Ascending aorta (tissue), 2 donors: ENCODE data around the gene ZNF20. TPM values are rescaled to one million over a fixed set of nuclear protein-coding genes. Genes with fewer than 3 reads are reported as not detected.

ENCODE experiments used
- DNase-seq, 2 donors: peaks; one replicate each; pipeline ENCODE4 v3.0.0-alpha.2; 2019; ENCODE audit warnings: low spot score in 2 of 2
- H3K27ac ChIP-seq, 2 donors: fragments of 200-600 bp; sonication (generic); one replicate each; pipeline ENCODE4 v1.5.1; 2016 to 2017; ENCODE audit warnings: mild to moderate bottlenecking in 1 of 2
- H3K27me3 ChIP-seq: fragments of 200-600 bp; sonication (generic); one replicate; pipeline ENCODE4 v1.5.1; 2017
- H3K36me3 ChIP-seq, 2 donors: fragments of 200-600 bp; sonication (generic); one replicate each; pipeline ENCODE4 v1.5.1; 2016
- H3K4me1 ChIP-seq, 2 donors: fragments of 200-600 bp; sonication (generic); one replicate each; pipeline ENCODE4 v1.5.1; 2016 to 2017; ENCODE audit warnings: mild to moderate bottlenecking in 1 of 2
- H3K4me3 ChIP-seq, 2 donors: fragments of 200-600 bp; sonication (generic); one replicate each; pipeline ENCODE4 v1.5.1; 2016 to 2017; ENCODE audit warnings: mild to moderate bottlenecking in 1 of 2
- H3K9me3 ChIP-seq, 2 donors: fragments of 200-600 bp; sonication (generic); one replicate each; pipeline ENCODE4 v1.5.1; 2016
- CTCF ChIP-seq, 3 experiments: fragments of 200-600 bp in 2 of 3; fragments of 450-650 bp in 1 of 3; sonication (generic) in 2 of 3; IDR thresholded peaks; one replicate each; pipeline ENCODE4 v1.5.1; 2016 to 2019; ENCODE audit warnings: antibody characterized with exemption in 3 of 3, mild to moderate bottlenecking in 1 of 3, moderate library complexity in 1 of 3
- intact Hi-C: fragments of 100-400 bp; cut with DNase I; formaldehyde crosslinking; loops from one replicate; pipeline ENCODE4 v1.15.1; 2023
- total RNA-seq: library from RNA; depleted of rRNA; stranded (reverse); fragments of >200 nt; gene quantifications from one replicate; pipeline ENCODE4 v1.1.0, GENCODE V29; 2016

The ZNF20 gene
- total RNA-seq, 1 donor from 2014 or later, result 0.96 TPM

DNA sequence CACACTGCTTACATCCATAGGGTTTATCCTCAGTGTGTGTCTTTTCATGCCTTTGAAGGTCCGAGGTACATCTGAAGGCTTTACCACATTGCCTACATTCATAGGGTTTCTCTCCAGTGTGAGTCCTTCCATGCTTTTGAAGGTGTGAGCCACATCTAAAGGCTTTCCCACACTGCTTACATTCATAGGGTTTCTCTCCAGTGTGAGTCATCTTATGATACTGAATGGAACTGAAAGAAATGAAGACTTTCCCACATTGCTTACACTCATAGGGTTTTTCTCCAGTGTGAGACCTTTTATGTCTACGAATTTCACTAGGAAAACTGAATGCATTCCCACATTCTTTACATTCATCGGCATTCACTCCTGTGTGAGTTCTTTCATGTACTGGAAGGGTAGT, 7.1 kb downstream of the ZNF20 start:
- Histone ChIP-seq H3K36me3 (peaks cover 34 to 57% of the 10 kb centered on the region in 2 donors), H3K4me3 (no peak overlapping the region), H3K9me3 (peaks cover 22 to 58% of the 10 kb centered on the region in 2 donors), H3K4me1 (peaks cover 0 to 4% of the 10 kb centered on the region in 2 donors), H3K27ac (no peak overlapping the region), H3K27me3 (no peaks in the 10 kb centered on the region)
- DNase-seq, result no peak
- no peak for TF ChIP-seq CTCF (IDR thresholded peaks at IDR 0.05)
- intact Hi-C loops, result no loop called here

- intact Hi-C loops, result no loop called here
- peak in 2 of 3 experiments; percentile 14 to 25 for TF ChIP-seq CTCF (IDR thresholded peaks at IDR 0.05)
Measured at GRCh38 chr19:12126707-12127106, 13.4 kb downstream of the ZNF20 start.

GRCh38 chr19:12117201-12117970, 22.8 kb downstream of the ZNF20 start:
- Histone ChIP-seq H3K36me3 (peaks cover 0 to 11% of the 10 kb centered on the region in 2 donors), H3K27me3 (no peaks in the 10 kb centered on the region), H3K27ac (no peak overlapping the region), H3K4me1 (no peaks in the 10 kb centered on the region), H3K9me3 (peaks cover 8 to 36% of the 10 kb centered on the region in 2 donors), H3K4me3 (no peak overlapping the region)
- TF ChIP-seq CTCF (IDR thresholded peaks at IDR 0.05), result no peak
- DNase-seq, result no peak
- intact Hi-C loops, result no loop called here

More at GRCh38 chr19:12126707-12127106, 13.4 kb downstream of the ZNF20 start:
- no peak overlapping the region for H3K27ac ChIP-seq
- DNase-seq, result no peak
- peaks cover 4 to 32% of the 10 kb centered on the region in 2 donors for H3K9me3 ChIP-seq
- no peaks in the 10 kb centered on the region for H3K36me3 ChIP-seq
- no peaks in the 10 kb centered on the region for H3K4me1 ChIP-seq
- no peaks in the 10 kb centered on the region for H3K27me3 ChIP-seq
- no peak overlapping the region for H3K4me3 ChIP-seq

- H3K36me3 ChIP-seq, result peaks cover 15 to 44% of the 10 kb centered on the region in 2 donors
- TF ChIP-seq CTCF (IDR thresholded peaks at IDR 0.05), result no peak
- no peak overlapping the region for H3K27ac ChIP-seq
- H3K4me1 ChIP-seq, result no peaks in the 10 kb centered on the region
- no peak overlapping the region for H3K4me3 ChIP-seq
- intact Hi-C loops, result no loop called here
- peaks cover 12 to 75% of the 10 kb centered on the region in 2 donors for H3K9me3 ChIP-seq
- H3K27me3 ChIP-seq, result no peaks in the 10 kb centered on the region
- no peak for DNase-seq
Measured at GRCh38 chr19:12113121-12113520, 27.0 kb downstream of the ZNF20 start.

- no peak for TF ChIP-seq CTCF (IDR thresholded peaks at IDR 0.05)
- intact Hi-C loops, result no loop called here
- Histone ChIP-seq H3K36me3 (peaks cover 15 to 44% of the 10 kb centered on the region in 2 donors), H3K27ac (no peak overlapping the region), H3K4me1 (no peaks in the 10 kb centered on the region), H3K27me3 (no peaks in the 10 kb centered on the region), H3K4me3 (no peak overlapping the region), H3K9me3 (peaks cover 12 to 77% of the 10 kb centered on the region in 2 donors)
- DNase-seq, result no peak
Measured at GRCh38 chr19:12112701-12113100, 27.4 kb downstream of the ZNF20 start.
